GM12891 (cell line): ENCODE data around the gene NSD2.

Experiments
- POLR2A ChIP-seq: IDR thresholded peaks from 2 replicates; pipeline ENCODE4 v1.6.1; 2011; ENCODE audit warnings: low read depth, low read length, control low read depth
- POLR2AphosphoS5 ChIP-seq: IDR thresholded peaks from 2 replicates; pipeline ENCODE4 v1.6.1; 2011; ENCODE audit warnings: low read depth, low read length, control low read depth
- POU2F2 ChIP-seq: IDR thresholded peaks from 2 replicates; pipeline ENCODE4 v1.6.1; 2011; ENCODE audit warnings: low read depth, mild to moderate bottlenecking, control low read depth, low read length, moderate library complexity
- TAF1 ChIP-seq: IDR thresholded peaks from 2 replicates; pipeline ENCODE4 v1.6.1; 2011; ENCODE audit warnings: low read depth, low read length, control low read depth

DNA sequence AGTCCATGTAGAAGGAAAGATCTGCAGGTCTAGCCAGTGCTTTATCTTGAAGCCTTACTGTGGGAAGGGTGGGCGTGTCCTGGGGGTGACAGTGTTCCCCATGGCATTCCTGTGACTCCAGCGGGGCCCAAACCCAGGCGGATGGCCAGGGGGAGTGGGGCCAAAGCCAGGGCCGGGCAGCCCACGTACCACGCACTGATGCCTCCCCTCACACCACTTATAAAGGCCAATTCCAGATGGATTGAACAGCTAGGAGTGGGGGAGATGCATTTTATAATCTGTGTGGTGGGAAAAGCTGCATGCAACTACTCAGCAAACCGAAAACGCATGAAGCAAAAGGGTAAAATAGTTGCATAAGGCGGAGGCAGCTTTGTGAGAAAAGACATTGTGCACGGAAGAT lies 101.2 kb downstream of the NSD2 start:
- TF ChIP-seq POLR2A (no peak), POU2F2 (no peak), POLR2AphosphoS5 (no peak), TAF1 (no peak)
